Suprapubic skin (tissue), 3 donors: ENCODE data around the gene SLC35E4.

Source experiments
- POLR2A ChIP-seq, 2 donors: fragments of 450-650 bp; IDR thresholded peaks; one replicate each; pipeline ENCODE4 v1.6.1; 2017; ENCODE audit warnings: antibody characterized with exemption in 2 of 2, mild to moderate bottlenecking in 2 of 2, moderate library complexity in 2 of 2
- TF ChIP-seq, protein P1 (sequence below), 2 donors: fragments of 200-600 bp in 1 of 2; fragments of 450-650 bp in 1 of 2; sonication (generic) in 1 of 2; IDR thresholded peaks; one replicate each; pipeline ENCODE4 v1.5.1; 2016 to 2019; ENCODE audit warnings: antibody characterized with exemption in 2 of 2, mild to moderate bottlenecking in 1 of 2, moderate library complexity in 1 of 2

DNA sequence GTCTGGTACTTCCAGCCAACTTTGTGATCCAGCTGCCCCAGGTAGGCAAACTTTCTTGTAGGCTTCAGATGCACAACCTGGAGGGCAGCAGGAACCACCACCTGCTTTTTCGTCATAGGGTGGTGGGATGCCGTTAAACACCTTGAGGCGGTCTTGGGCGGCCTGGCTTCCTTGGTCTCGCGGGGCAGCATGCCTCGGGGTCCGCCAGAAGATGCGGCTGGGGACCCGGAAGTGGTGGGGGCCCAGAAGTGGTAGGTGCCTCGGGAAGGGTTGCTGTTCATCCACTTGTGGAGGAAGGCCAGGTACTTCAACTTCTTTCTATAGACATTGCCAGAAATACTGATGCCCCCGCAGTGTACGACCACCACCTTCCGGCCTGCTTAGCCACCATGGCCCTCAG lies 18.8 kb downstream of the SLC35E4 start:
- TF ChIP-seq, protein P1, sequence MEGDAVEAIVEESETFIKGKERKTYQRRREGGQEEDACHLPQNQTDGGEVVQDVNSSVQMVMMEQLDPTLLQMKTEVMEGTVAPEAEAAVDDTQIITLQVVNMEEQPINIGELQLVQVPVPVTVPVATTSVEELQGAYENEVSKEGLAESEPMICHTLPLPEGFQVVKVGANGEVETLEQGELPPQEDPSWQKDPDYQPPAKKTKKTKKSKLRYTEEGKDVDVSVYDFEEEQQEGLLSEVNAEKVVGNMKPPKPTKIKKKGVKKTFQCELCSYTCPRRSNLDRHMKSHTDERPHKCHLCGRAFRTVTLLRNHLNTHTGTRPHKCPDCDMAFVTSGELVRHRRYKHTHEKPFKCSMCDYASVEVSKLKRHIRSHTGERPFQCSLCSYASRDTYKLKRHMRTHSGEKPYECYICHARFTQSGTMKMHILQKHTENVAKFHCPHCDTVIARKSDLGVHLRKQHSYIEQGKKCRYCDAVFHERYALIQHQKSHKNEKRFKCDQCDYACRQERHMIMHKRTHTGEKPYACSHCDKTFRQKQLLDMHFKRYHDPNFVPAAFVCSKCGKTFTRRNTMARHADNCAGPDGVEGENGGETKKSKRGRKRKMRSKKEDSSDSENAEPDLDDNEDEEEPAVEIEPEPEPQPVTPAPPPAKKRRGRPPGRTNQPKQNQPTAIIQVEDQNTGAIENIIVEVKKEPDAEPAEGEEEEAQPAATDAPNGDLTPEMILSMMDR (IDR thresholded peaks at IDR 0.05): no peak
- TF ChIP-seq POLR2A (IDR thresholded peaks at IDR 0.05): no peak
